T-helper 2 cell treated with Interferon-gamma antibody and Interleukin-4, amounts not matched to agents 5 μg/mL and 100 μg/mL, for 36 hours (primary cell): ENCODE measurements around the gene TPK1.
A peak's percentile ranks its signal among the peaks of the same experiment; 100 is the strongest.
"Not testable (repeated sequence)": the region's sequence is repeated elsewhere in the genome, so short reads cannot be mapped to it uniquely, and the experiment has no call there.

Experiments used
- DNase-seq: peaks from one replicate; pipeline ENCODE4 v3.0.0; 2021; ENCODE audit warnings: low spot score
- H3K27ac Mint-ChIP-seq: one replicate; pipeline ENCODE4 v1.8.0; 2021; ENCODE audit warnings: mild to moderate bottlenecking, mixed read lengths
- H3K27me3 Mint-ChIP-seq: one replicate; pipeline ENCODE4 v1.8.0; 2021; ENCODE audit warnings: low read depth, mixed read lengths
- H3K36me3 Mint-ChIP-seq: one replicate; pipeline ENCODE4 v1.8.0; 2021; ENCODE audit warnings: low read depth, mixed read lengths
- H3K4me1 Mint-ChIP-seq: one replicate; pipeline ENCODE4 v1.8.0; 2021; ENCODE audit warnings: low read depth, mixed read lengths
- H3K4me3 Mint-ChIP-seq: one replicate; pipeline ENCODE4 v1.8.0; 2022; ENCODE audit warnings: mild to moderate bottlenecking, moderate library complexity, mixed read lengths
- H3K9me3 Mint-ChIP-seq: one replicate; pipeline ENCODE4 v1.8.0; 2021; ENCODE audit warnings: mixed read lengths

Gene TPK1

DNA sequence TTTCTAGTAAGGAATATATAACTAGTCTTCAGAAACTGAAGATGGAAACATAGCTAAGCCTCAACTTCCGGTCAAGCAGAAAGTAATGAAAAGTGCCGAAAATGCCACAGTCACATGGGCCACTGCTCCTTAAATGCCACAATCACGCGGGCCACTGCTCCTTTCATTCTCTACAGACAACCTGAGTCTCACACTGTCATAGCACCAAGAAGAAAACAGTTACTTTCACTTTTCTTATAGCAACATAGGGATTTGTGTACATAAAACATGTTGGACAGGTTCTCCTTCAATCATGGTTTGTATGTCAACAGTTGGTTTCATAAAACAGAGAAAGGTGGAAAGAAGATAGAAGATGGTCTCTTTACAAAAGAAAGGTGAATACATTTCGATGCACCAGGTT lies 383.8 kb downstream of the TPK1 start:
- Mint-ChIP-seq H3K27ac (no peak overlapping the region), H3K9me3 (peaks cover 21% of the 10 kb centered on the region), H3K27me3 (no peaks in the 10 kb centered on the region), H3K4me1 (no peaks in the 10 kb centered on the region), H3K36me3 (no peaks in the 10 kb centered on the region), H3K4me3 (no peak overlapping the region)
- no peak for DNase-seq

DNA sequence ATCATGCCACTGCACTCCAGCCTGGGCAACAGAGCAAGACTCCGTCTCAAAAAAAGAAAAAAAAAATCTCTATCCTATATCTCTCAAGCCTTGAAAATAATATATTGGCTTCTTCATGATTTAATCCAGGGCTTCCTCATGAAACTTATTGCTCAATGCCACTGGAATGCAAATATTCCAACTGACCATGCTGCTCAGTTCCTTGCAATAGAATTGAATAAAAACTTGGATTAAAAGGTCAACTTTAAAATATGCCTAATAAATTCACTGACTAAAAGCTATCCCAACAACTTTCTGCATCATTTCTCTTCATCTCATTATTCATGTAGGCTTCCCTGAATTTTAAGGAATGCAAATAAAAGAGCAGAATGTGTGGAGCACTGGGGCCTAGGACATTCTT lies 390.3 kb downstream of the TPK1 start:
- no peak for DNase-seq
- no peaks in the 10 kb centered on the region for H3K36me3 Mint-ChIP-seq
- no peak overlapping the region for H3K4me3 Mint-ChIP-seq
- no peaks in the 10 kb centered on the region for H3K9me3 Mint-ChIP-seq
- no peak overlapping the region for H3K27ac Mint-ChIP-seq
- H3K27me3 Mint-ChIP-seq: no peaks in the 10 kb centered on the region
- no peaks in the 10 kb centered on the region for H3K4me1 Mint-ChIP-seq

DNA sequence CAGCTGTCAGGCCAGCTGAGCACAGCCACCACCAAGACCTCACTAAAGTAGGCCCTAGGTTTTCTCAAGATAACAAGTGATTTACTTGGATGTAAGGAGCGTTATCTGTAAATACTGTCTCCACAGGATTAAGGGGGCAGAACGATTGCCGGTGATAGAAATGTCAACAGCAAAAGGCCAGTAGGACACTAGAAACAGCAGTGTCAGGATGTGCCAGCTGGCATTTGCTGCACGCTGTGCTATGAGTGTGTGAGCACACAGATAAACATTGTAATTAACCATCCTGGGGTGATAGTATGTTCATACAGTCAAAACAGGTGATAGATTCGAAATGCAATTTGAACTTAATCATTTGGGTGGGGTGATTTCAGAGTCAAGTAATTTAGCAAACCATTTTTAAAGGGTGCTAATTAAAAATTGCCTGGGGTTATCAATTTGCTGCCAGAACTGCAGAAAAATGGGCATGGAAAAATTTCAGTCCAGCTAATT lies 396.1 kb downstream of the TPK1 start:
- Mint-ChIP-seq H3K4me3 (no peak overlapping the region), H3K4me1 (no peaks in the 10 kb centered on the region), H3K9me3 (no peaks in the 10 kb centered on the region), H3K36me3 (no peaks in the 10 kb centered on the region), H3K27ac (no peak overlapping the region), H3K27me3 (no peaks in the 10 kb centered on the region)
- DNase-seq: no peak

DNA sequence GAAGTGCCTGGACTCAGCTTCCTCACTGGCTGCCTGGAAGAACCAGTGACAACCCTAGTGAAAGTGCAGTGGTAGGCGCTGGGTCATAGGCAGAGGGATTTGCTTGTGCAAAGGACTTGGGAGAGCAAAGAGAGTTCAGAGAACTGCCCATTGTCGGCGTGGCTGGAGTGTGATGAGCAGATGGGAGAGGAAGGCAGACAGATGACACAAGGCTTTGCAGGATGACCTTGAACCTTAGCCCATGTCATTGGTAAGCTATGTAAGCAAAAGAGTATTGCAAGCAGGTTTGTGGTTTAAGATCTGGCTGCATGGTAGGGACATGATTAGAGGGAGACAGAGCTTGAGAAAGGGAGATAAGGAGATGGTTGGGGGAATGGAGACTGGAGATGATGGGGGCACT lies 397.1 kb downstream of the TPK1 start:
- H3K36me3 Mint-ChIP-seq: no peaks in the 10 kb centered on the region
- DNase-seq: no peak
- no peaks in the 10 kb centered on the region for H3K4me1 Mint-ChIP-seq
- H3K9me3 Mint-ChIP-seq: no peaks in the 10 kb centered on the region
- peaks cover 2% of the 10 kb centered on the region for H3K27me3 Mint-ChIP-seq
- no peak overlapping the region for H3K27ac Mint-ChIP-seq
- no peak overlapping the region for H3K4me3 Mint-ChIP-seq

DNA sequence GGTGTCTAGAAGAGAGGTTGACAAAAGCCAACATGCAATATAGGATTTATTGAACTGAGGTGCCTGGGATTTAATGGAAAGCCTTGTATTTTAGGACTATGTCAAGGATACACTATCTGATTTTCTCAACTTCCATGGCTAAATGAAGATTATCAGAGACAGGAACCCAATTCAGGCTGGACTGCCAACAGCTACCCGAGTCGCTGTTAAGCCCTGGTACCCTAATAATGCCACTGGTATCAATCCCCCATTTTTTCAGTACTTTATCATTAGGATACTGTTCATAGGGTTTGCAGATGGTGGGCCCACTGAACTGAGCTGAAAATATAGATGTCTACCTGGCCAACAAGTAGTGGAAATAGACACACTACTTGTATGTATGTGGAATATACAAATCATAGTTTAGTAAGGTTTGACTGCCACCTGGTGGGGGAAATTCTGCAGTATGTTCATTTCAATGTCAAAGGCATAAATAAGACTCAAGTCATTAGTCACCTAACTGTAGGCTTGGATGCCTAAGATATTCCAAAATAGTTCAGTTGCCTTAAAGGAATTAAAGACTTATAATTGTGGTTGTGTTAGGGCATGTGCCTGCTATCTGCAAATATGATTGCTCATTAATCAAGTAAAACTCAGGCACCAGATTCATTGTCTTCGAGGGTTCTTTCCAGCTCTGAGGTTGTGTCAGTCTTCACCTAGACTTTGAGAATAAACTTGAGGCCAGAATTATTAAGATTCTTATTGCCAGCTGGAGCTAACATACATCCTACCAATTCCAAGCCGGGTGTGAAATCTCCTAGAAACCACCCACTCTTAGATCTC lies 398.3 kb downstream of the TPK1 start:
- H3K27ac Mint-ChIP-seq: no peak overlapping the region

DNA sequence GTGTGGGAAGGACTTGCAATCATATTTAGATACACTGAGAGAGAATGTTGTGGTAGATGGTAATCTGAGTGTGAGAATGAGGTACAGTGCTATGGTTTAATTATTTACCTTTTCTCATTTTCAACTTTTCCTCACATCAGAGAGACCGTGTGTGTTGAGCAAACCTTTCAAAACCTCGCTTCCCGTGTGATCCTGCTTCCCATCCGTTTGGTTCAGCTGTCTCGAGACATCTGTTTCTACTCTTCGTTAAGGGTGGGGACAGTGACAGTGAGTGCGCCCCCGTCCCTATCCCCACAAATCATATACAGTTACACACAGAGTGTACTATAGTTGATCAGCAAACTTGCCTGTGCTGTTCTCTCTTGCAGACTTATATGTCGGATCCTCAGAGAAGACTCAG lies 399.4 kb downstream of the TPK1 start:
- no peak overlapping the region for H3K4me3 Mint-ChIP-seq

More for the DNA sequence above, 398.3 kb downstream of the TPK1 start:
- DNase-seq: peak; percentile 9
- Mint-ChIP-seq H3K4me3 (no peak overlapping the region), H3K27me3 (peaks cover 2% of the 10 kb centered on the region), H3K36me3 (no peaks in the 10 kb centered on the region), H3K4me1 (no peaks in the 10 kb centered on the region), H3K9me3 (no peaks in the 10 kb centered on the region)

DNA sequence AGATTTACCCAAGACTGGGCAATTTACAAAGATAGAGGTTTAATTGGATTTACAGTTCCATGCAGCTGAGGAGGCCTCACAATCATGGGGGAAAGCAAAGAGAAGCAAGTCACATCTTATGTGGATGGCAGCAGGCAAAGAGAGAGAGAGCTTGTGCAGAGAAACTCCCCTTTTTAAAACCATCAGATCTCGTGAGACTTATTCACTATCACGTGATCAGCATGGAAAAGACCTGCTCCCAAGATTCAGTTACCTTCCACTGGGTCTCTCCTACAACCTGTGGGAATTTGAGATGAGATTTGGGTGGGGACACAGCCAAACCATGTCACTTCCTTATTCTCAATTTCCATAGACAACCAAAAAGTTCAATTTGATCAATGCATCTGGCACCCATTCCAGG lies 407.4 kb downstream of the TPK1 start:
- no peaks in the 10 kb centered on the region for H3K4me1 Mint-ChIP-seq
- no peaks in the 10 kb centered on the region for H3K36me3 Mint-ChIP-seq
- peaks cover 30% of the 10 kb centered on the region for H3K9me3 Mint-ChIP-seq

More for the DNA sequence above, 399.4 kb downstream of the TPK1 start:
- H3K27ac Mint-ChIP-seq: no peak overlapping the region
- no peaks in the 10 kb centered on the region for H3K9me3 Mint-ChIP-seq
- H3K4me1 Mint-ChIP-seq: no peaks in the 10 kb centered on the region
- H3K27me3 Mint-ChIP-seq: peaks cover 2% of the 10 kb centered on the region
- H3K36me3 Mint-ChIP-seq: no peaks in the 10 kb centered on the region
- DNase-seq: no peak

DNA sequence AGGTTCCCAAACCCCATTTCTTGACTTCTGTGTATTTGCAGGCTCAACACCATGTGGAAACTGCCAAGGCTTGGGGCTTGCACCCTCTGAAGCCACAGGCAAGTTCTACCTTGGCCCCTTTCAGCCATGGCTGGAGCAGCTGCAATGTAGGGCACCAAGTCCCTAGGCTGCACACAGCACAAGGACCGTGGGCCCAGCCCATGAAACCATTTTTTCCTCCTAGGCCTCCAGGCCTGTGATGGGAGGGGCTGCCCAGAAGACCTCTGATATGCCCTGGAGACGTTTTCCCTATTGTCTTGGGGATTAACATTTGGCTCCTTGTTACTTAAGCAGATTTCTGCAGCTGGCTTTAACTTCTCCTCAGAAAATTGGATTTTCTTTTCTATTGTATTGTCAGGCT lies 408.3 kb downstream of the TPK1 start:
- not testable (repeated sequence) for H3K27ac Mint-ChIP-seq, H3K36me3 Mint-ChIP-seq, DNase-seq, H3K27me3 Mint-ChIP-seq, H3K4me3 Mint-ChIP-seq, H3K4me1 Mint-ChIP-seq
- H3K9me3 Mint-ChIP-seq: peaks cover 30% of the 10 kb centered on the region

More for the DNA sequence above, 407.4 kb downstream of the TPK1 start:
- no peak for DNase-seq
- H3K27ac Mint-ChIP-seq: no peak overlapping the region
- H3K4me3 Mint-ChIP-seq: no peak overlapping the region
- no peaks in the 10 kb centered on the region for H3K27me3 Mint-ChIP-seq

DNA sequence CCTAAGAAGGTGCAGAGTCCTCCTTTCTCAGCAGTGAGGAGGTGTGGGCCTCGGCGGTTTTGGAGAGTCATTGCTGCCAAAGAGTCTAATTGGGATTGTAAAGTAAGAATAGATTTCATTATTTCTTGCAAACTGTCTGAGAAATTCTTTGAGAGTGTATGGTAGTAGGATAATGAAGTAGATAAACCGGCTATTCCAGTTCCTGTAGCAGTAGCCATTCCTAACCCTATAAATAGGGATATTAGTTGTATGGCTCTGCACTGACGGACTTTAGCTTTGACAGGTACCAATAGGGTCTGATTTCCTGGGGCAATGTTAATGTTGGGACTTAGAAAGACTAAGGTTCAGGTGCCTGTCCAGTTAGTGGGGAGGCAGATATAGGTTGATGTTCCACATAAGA lies 416.9 kb downstream of the TPK1 start:
- H3K4me1 Mint-ChIP-seq, DNase-seq, H3K36me3 Mint-ChIP-seq, H3K27me3 Mint-ChIP-seq, H3K9me3 Mint-ChIP-seq, H3K27ac Mint-ChIP-seq, H3K4me3 Mint-ChIP-seq: not testable (repeated sequence)

DNA sequence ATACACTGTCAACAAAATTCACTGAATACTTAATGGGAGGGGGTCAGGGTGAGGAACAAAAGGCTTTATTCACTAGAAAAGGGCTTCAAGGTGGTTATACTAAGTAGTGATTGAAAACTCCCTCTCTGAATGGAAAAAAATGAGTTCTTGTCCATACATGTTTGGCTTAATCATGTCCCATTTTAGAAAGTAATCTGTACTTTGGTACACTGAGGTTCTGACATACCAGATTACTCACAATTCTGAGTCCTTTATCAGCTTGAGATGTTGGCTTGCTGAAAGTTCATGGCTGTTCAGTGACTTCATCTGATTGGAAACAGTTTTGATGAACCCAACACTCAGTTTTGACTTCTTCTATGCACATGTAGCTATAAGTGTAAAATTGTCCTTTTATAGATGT lies 419.5 kb downstream of the TPK1 start:
- DNase-seq: no peak
- Mint-ChIP-seq H3K36me3 (no peaks in the 10 kb centered on the region), H3K4me1 (no peaks in the 10 kb centered on the region), H3K27me3 (peaks cover 12% of the 10 kb centered on the region), H3K9me3 (no peaks in the 10 kb centered on the region), H3K4me3 (no peak overlapping the region), H3K27ac (no peak overlapping the region)

DNA sequence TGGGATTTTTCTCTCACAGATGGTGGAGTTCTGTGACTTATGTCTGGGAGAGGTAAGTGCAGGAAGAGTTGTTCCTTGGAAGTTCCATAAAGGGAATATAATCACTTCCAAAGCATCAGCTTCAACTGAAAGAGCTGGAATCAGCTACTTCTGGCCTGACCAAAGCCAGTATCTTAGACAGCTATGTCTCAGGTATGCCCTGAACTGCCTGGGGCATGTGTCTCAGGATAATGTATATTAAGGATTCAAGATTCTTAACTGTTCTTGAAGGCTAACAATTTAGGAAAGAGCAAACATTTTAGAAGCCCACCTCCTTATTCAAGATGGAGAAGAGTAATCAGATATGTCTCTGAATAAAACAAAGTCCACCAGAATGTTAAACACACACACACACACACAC lies 420.0 kb downstream of the TPK1 start:
- no peaks in the 10 kb centered on the region for H3K9me3 Mint-ChIP-seq
- no peaks in the 10 kb centered on the region for H3K36me3 Mint-ChIP-seq
- H3K4me1 Mint-ChIP-seq: no peaks in the 10 kb centered on the region
- peaks cover 12% of the 10 kb centered on the region for H3K27me3 Mint-ChIP-seq
- no peak overlapping the region for H3K27ac Mint-ChIP-seq
- H3K4me3 Mint-ChIP-seq: no peak overlapping the region
- DNase-seq: no peak

DNA sequence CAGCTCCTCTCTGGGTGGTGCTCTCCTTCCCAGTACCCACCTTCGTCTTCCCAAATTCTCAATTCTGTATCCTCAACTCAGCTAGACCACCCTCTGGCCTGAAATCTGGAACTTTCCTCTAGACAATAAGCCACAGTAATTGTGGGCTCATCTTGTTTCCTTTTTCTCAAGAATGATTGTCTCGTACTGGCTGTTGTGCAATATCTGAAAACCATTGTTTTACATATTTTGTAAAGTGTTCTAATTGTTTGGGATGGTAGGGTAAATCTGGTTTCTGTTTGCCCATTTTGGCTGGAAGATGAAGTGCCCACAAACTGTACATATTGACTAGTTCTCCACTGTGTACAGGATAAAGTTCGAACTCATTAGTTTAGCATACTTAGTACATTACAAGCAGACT lies 421.0 kb downstream of the TPK1 start:
- Mint-ChIP-seq H3K9me3 (no peaks in the 10 kb centered on the region), H3K4me3 (no peak overlapping the region), H3K27me3 (peaks cover 18% of the 10 kb centered on the region), H3K4me1 (no peaks in the 10 kb centered on the region), H3K36me3 (no peaks in the 10 kb centered on the region), H3K27ac (no peak overlapping the region)
- no peak for DNase-seq

DNA sequence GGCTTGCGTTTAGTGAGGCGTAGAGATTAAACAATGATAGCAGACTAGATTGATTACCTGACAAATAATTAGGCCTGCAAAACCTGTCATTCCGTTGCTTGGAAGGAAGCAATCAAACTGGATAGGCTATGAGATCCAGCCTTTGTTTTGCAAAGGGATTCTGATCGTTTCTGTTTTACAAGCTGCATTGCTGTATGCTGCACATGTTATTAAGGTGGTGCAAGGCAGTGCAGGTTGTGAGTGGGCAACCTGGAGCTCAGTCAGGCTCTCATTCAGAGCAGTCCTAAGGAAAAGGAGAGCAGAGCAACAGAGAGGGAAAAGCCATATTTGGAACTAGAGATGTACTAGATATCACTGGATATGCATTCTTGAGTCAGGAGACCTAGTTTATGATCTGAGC lies 425.4 kb downstream of the TPK1 start:
- no peak for DNase-seq
- Mint-ChIP-seq H3K9me3 (no peaks in the 10 kb centered on the region), H3K27ac (no peak overlapping the region), H3K4me1 (no peaks in the 10 kb centered on the region), H3K4me3 (no peak overlapping the region), H3K27me3 (peaks cover 22% of the 10 kb centered on the region), H3K36me3 (no peaks in the 10 kb centered on the region)

DNA sequence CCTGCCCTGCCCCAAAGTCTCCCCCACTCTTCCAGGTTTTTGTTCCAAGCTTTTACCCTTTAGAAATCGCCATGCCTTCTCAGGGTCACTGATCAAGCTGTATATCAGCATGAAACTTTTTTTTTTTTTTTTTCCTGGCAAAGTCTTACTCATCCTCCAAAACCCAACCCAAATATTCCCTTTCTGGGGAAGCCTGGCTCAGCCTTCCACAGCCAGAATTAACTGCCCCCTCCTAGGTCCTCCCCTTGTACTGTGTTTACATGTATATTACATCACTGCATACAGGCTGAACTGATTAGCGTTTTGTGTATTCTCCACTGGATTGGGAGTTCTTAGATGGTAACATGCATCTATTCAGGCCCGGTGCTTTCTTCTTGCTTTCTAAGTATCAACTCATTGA lies 427.7 kb downstream of the TPK1 start:
- no peaks in the 10 kb centered on the region for H3K9me3 Mint-ChIP-seq
- peaks cover 10% of the 10 kb centered on the region for H3K27me3 Mint-ChIP-seq
- no peak overlapping the region for H3K27ac Mint-ChIP-seq
- no peak for DNase-seq
- no peaks in the 10 kb centered on the region for H3K4me1 Mint-ChIP-seq
- no peak overlapping the region for H3K4me3 Mint-ChIP-seq
- no peaks in the 10 kb centered on the region for H3K36me3 Mint-ChIP-seq
